BLaER1 treated with 17β-estradiol and CSF1 and Interleukin-3, amounts not matched to agents 10 nM and 100 nM (cell line): ENCODE results near the gene PNPLA3.

Source experiments
- H3K27ac ChIP-seq, 11 experiments: shearing (Covaris generic); formaldehyde crosslinking; 2 replicates each; pipeline ENCODE4 v1.8.1; 2022
- H3K27me3 ChIP-seq, 11 experiments: shearing (Covaris generic); formaldehyde crosslinking; 2 replicates each; pipeline ENCODE4 v1.8.1; 2022
- H3K36me3 ChIP-seq, 11 experiments: shearing (Covaris generic); formaldehyde crosslinking; 2 replicates each; pipeline ENCODE4 v1.8.1; 2022
- H3K4me1 ChIP-seq, 10 experiments: shearing (Covaris generic); formaldehyde crosslinking; 2 replicates each; pipeline ENCODE4 v1.8.1; 2022
- H3K4me2 ChIP-seq, 11 experiments: shearing (Covaris generic); formaldehyde crosslinking; 2 replicates each; pipeline ENCODE4 v1.8.1; 2022
- H3K4me3 ChIP-seq, 10 experiments: shearing (Covaris generic); formaldehyde crosslinking; 2 replicates each; pipeline ENCODE4 v1.8.1; 2022
- H3K9ac ChIP-seq, 11 experiments: shearing (Covaris generic); formaldehyde crosslinking; 2 replicates each; pipeline ENCODE4 v1.8.1; 2022
- H3K9me3 ChIP-seq, 11 experiments: shearing (Covaris generic); formaldehyde crosslinking; replicated peaks in 1 of 11; 2 replicates each; pipeline ENCODE4 v1.8.1; 2022
- H4K20me1 ChIP-seq, 11 experiments: shearing (Covaris generic); formaldehyde crosslinking; 2 replicates each; pipeline ENCODE4 v1.8.1; 2022
- Cebpa-rat ChIP-seq, 11 experiments: shearing (Covaris generic); IDR thresholded peaks; 2 replicates each; pipeline ENCODE4 v1.8.1; 2022

The PNPLA3 gene

GRCh38 chr22:43974028-43974545 is 50.5 kb downstream of the PNPLA3 start:
- H3K9me3 ChIP-seq = no peaks in the 10 kb centered on the region
- H3K9ac ChIP-seq = no peak overlapping the region
- TF ChIP-seq Cebpa-rat (IDR thresholded peaks at IDR 0.05) = no peak
- peaks cover 96 to 100% (median 99%) of the 10 kb centered on the region in 11 experiments for H3K36me3 ChIP-seq
- no peak overlapping the region for H3K27ac ChIP-seq
- H4K20me1 ChIP-seq = peaks cover 0 to 74% (median 22%) of the 10 kb centered on the region in 11 experiments; a peak in 13 of 22 replicates
- no peak overlapping the region for H3K4me2 ChIP-seq
- no peaks in the 10 kb centered on the region for H3K4me1 ChIP-seq
- H3K27me3 ChIP-seq = no peaks in the 10 kb centered on the region
- no peak overlapping the region for H3K4me3 ChIP-seq

GRCh38 chr22:43975041-43975440 is 51.4 kb downstream of the PNPLA3 start:
- Histone ChIP-seq H3K27ac (no peak overlapping the region), H3K4me2 (no peak overlapping the region), H3K4me1 (no peaks in the 10 kb centered on the region), H4K20me1 (peaks cover 0 to 70% (median 14%) of the 10 kb centered on the region in 11 experiments; a peak in 13 of 22 replicates), H3K27me3 (no peaks in the 10 kb centered on the region), H3K9ac (no peak overlapping the region), H3K4me3 (no peak overlapping the region), H3K9me3 (no peaks in the 10 kb centered on the region), H3K36me3 (peaks cover 95 to 100% (median 98%) of the 10 kb centered on the region in 11 experiments)
- TF ChIP-seq Cebpa-rat (IDR thresholded peaks at IDR 0.05) = no peak

DNA sequence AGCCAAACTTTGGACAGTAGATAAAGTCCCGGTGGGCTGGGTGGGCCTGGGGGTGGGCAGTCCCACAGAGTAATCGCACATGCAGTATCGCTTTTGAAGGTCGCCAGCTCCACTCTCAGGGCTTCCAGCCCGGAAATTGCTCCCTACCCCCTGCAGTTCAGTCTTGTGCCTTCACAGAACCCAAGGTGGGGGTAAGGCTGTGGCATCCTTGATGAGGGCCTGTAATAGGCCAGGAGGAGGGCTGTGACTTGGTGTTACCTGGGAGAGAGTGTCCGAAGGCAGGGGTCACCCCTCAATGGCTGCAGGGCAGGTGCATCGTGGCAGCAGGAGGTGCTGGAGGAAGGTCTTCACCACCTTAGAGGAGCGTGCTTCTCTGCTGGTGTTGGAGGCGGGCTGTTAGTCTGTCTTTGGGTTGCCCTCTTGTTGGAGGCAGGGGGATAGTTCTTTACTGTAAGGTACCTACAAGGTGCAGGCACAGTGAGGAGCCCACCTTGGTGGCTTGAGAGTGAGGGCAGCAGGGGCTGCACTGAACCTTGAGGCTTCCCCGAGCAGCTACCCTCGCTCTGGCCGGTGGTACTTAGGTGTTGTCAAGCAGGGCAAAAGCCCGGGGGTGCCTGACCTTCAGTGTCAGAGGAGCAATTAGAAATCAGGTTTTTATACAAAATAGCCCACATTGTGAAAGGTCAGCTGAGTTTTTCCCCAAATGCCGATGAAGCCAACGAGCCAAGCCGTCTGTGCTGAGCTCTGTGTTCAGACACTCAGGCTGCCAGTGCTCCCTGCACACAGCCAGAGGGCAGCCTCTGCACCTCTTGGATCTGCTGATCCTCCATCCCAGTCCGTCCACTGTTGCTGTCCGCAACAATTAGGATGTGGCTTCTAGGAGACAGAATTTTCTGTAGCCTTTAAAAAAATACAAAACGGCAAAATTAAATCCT is 53.5 kb downstream of the PNPLA3 start:
- Histone ChIP-seq H3K4me2 (no peak overlapping the region), H3K4me3 (no peak overlapping the region), H3K36me3 (peaks cover 92 to 99% (median 98%) of the 10 kb centered on the region in 11 experiments), H3K27ac (no peak overlapping the region), H3K9me3 (no peaks in the 10 kb centered on the region), H3K4me1 (no peaks in the 10 kb centered on the region), H3K9ac (no peak overlapping the region), H3K27me3 (no peaks in the 10 kb centered on the region), H4K20me1 (peaks cover 0 to 66% (median 7%) of the 10 kb centered on the region in 11 experiments; a peak in 6 of 22 replicates)
- no peak for TF ChIP-seq Cebpa-rat (IDR thresholded peaks at IDR 0.05)

DNA sequence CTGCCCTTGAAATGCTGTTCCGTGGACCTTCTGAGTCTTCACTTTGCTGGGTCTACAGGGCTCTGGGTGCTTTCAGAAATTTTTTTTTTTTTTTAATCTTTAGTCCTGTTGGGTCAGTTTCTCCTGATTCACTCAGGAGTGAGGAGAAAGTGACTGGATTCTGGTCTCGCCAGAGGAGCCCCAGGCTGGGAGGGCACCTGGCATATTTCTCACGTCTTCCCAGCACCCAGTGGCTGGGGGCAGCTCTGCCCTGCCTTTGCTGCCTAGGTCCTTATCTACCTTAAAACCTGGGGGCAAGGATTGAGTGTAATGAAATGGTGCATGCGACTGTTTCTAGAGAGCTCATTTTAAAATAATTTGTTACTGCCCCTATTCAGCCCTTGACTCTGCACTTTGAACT is 55.0 kb downstream of the PNPLA3 start:
- no peaks in the 10 kb centered on the region for H3K27me3 ChIP-seq
- H3K9ac ChIP-seq = no peak overlapping the region
- H3K4me2 ChIP-seq = no peak overlapping the region
- H3K9me3 ChIP-seq = no peaks in the 10 kb centered on the region
- TF ChIP-seq Cebpa-rat (IDR thresholded peaks at IDR 0.05) = no peak
- no peak overlapping the region for H3K27ac ChIP-seq
- H3K4me3 ChIP-seq = no peak overlapping the region
- H3K36me3 ChIP-seq = peaks cover 92 to 99% (median 97%) of the 10 kb centered on the region in 11 experiments
- H4K20me1 ChIP-seq = peaks cover 0 to 61% (median 7%) of the 10 kb centered on the region in 11 experiments; a peak in 6 of 22 replicates
- H3K4me1 ChIP-seq = no peaks in the 10 kb centered on the region

GRCh38 chr22:43980579-43980978 is 57.0 kb downstream of the PNPLA3 start:
- Histone ChIP-seq H3K4me1 (no peaks in the 10 kb centered on the region), H4K20me1 (peaks cover 0 to 45% (median 6%) of the 10 kb centered on the region in 11 experiments; a peak in 6 of 22 replicates), H3K9ac (no peak overlapping the region), H3K36me3 (peaks cover 92 to 99% (median 96%) of the 10 kb centered on the region in 11 experiments), H3K9me3 (no peaks in the 10 kb centered on the region), H3K27me3 (no peaks in the 10 kb centered on the region), H3K4me3 (no peak overlapping the region), H3K27ac (no peak overlapping the region), H3K4me2 (no peak overlapping the region)
- no peak for TF ChIP-seq Cebpa-rat (IDR thresholded peaks at IDR 0.05)

- H3K4me1 ChIP-seq = no peaks in the 10 kb centered on the region
- TF ChIP-seq Cebpa-rat (IDR thresholded peaks at IDR 0.05) = no peak
- H4K20me1 ChIP-seq = peaks cover 0 to 44% (median 6%) of the 10 kb centered on the region in 11 experiments; a peak in 6 of 22 replicates
- H3K9ac ChIP-seq = no peak overlapping the region
- H3K27ac ChIP-seq = no peak overlapping the region
- no peaks in the 10 kb centered on the region for H3K9me3 ChIP-seq
- H3K36me3 ChIP-seq = peaks cover 92 to 99% (median 96%) of the 10 kb centered on the region in 11 experiments
- H3K27me3 ChIP-seq = no peaks in the 10 kb centered on the region
- H3K4me3 ChIP-seq = no peak overlapping the region
- no peak overlapping the region for H3K4me2 ChIP-seq
Measured at GRCh38 chr22:43980996-43981395, 57.4 kb downstream of the PNPLA3 start.

GRCh38 chr22:43983808-43984207 is 60.2 kb downstream of the PNPLA3 start:
- TF ChIP-seq Cebpa-rat (IDR thresholded peaks at IDR 0.05) = no peak
- H3K9ac ChIP-seq = no peak overlapping the region
- H4K20me1 ChIP-seq = peaks cover 0 to 24% (median 5%) of the 10 kb centered on the region in 11 experiments; a peak in 8 of 22 replicates
- no peaks in the 10 kb centered on the region for H3K27me3 ChIP-seq
- no peaks in the 10 kb centered on the region for H3K9me3 ChIP-seq
- no peaks in the 10 kb centered on the region; a peak in 1 of 20 replicates for H3K4me1 ChIP-seq
- H3K27ac ChIP-seq = no peak overlapping the region
- no peak overlapping the region for H3K4me2 ChIP-seq
- H3K4me3 ChIP-seq = no peak overlapping the region
- H3K36me3 ChIP-seq = peaks cover 86 to 99% (median 93%) of the 10 kb centered on the region in 11 experiments

GRCh38 chr22:43985532-43985931 is 61.9 kb downstream of the PNPLA3 start:
- H4K20me1 ChIP-seq = peaks cover 0 to 13% (median 5%) of the 10 kb centered on the region in 11 experiments; a peak in 7 of 22 replicates
- no peaks in the 10 kb centered on the region for H3K27me3 ChIP-seq
- TF ChIP-seq Cebpa-rat (IDR thresholded peaks at IDR 0.05) = no peak
- H3K4me3 ChIP-seq = no peak overlapping the region
- no peak overlapping the region for H3K27ac ChIP-seq
- no peak overlapping the region for H3K9ac ChIP-seq
- peaks cover 88 to 100% (median 94%) of the 10 kb centered on the region in 11 experiments for H3K36me3 ChIP-seq
- no peaks in the 10 kb centered on the region; a peak in 1 of 20 replicates for H3K4me1 ChIP-seq
- H3K9me3 ChIP-seq = no peaks in the 10 kb centered on the region
- no peak overlapping the region for H3K4me2 ChIP-seq

DNA sequence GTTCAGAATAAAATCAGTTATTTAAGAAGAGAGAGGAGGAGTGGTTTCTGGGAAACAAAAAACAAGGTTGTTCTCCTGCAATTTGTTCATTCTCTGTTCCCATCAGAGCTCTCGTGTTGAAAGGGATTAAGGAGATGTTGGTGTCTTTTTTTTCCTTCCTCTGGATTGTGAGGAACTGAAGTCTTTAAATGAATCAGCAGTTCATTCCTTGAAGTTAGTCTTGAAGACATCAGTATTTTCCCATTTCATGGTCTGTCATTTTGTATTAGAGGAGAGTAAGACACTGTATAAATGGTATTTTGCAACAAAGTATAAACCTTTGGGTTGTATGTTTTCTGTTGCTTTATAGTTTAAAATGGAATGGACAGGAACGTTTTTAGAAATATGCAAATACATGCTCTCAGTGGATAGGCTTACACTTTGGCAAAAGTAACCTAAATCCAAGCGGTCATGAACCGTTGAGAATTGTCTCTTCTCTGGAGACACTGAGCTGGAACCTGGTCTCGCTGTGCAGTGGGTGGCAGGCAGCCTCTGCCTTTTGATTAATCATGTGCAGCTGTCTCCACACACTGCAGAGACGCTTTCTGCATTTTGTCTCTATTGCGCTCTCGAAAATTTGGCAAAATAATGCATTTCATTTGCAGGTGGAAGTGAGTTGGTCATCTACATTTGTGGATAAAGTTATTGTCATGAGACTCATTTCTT is 64.7 kb downstream of the PNPLA3 start:
- H3K9ac ChIP-seq = no peak overlapping the region; a peak in 1 of 22 replicates
- H3K27me3 ChIP-seq = no peaks in the 10 kb centered on the region
- TF ChIP-seq Cebpa-rat (IDR thresholded peaks at IDR 0.05) = no peak
- H3K4me1 ChIP-seq = peaks cover under 1 to 4% (median under 1%) of the 10 kb centered on the region in 10 experiments; a peak in 18 of 20 replicates
- H3K36me3 ChIP-seq = peaks cover 87 to 98% (median 93%) of the 10 kb centered on the region in 11 experiments
- H3K4me3 ChIP-seq = no peak overlapping the region
- peaks cover 0 to 19% (median 11%) of the 10 kb centered on the region in 11 experiments; a peak in 13 of 22 replicates for H4K20me1 ChIP-seq
- no peak overlapping the region for H3K4me2 ChIP-seq
- no peaks in the 10 kb centered on the region for H3K9me3 ChIP-seq
- H3K27ac ChIP-seq = no peak overlapping the region
